HG03103 (cell line): Measurements from ENCODE around the gene SAMHD1.
"Not testable (repeated sequence)": the region's sequence is repeated elsewhere in the genome, so short reads cannot be mapped to it uniquely, and the experiment has no call there.

Source experiments
- ATAC-seq: cut with Tn5 transposase; IDR thresholded peaks from one replicate; pipeline ENCODE4 v1.9.1; 2021; ENCODE audit warnings: low read depth; ENCODE audit not compliant: unreplicated experiment

Gene SAMHD1

GRCh38 chr20:36956674-36957073 is 5.2 kb upstream of the SAMHD1 start:
- no peak for ATAC-seq

- no peak for ATAC-seq
Observed at GRCh38 chr20:36956016-36956415, 4.5 kb upstream of the SAMHD1 start.

- ATAC-seq: no peak
Observed at GRCh38 chr20:36951979-36952738, 651 bp upstream of the SAMHD1 start.

GRCh38 chr20:36950414-36951197 is 902 bp downstream of the SAMHD1 start:
- ATAC-seq: no peak

GRCh38 chr20:36941401-36941835 is 10.1 kb downstream of the SAMHD1 start:
- ATAC-seq: no peak

- no peak for ATAC-seq
Observed at GRCh38 chr20:36937402-36937770, 14.1 kb downstream of the SAMHD1 start.

- ATAC-seq: not testable (repeated sequence)
Observed at GRCh38 chr20:36936761-36937401, 14.6 kb downstream of the SAMHD1 start.

GRCh38 chr20:36936341-36936740 is 15.2 kb downstream of the SAMHD1 start:
- ATAC-seq: no peak

- ATAC-seq: not testable (repeated sequence)
Observed at GRCh38 chr20:36933571-36933970, 17.9 kb downstream of the SAMHD1 start.

GRCh38 chr20:36932476-36933426 is 18.8 kb downstream of the SAMHD1 start:
- ATAC-seq: no peak

GRCh38 chr20:36932067-36932466 is 19.4 kb downstream of the SAMHD1 start:
- ATAC-seq: not testable (repeated sequence)

GRCh38 chr20:36929691-36930090 is 21.8 kb downstream of the SAMHD1 start:
- no peak for ATAC-seq

- ATAC-seq: no peak
Observed at GRCh38 chr20:36929290-36929689, 22.2 kb downstream of the SAMHD1 start.

- no peak for ATAC-seq
Observed at GRCh38 chr20:36927704-36928103, 23.8 kb downstream of the SAMHD1 start.

GRCh38 chr20:36926653-36927200 is 24.8 kb downstream of the SAMHD1 start:
- ATAC-seq: no peak

GRCh38 chr20:36925234-36925633 is 26.3 kb downstream of the SAMHD1 start:
- no peak for ATAC-seq

- no peak for ATAC-seq
Observed at GRCh38 chr20:36924167-36925045, 27.1 kb downstream of the SAMHD1 start.

GRCh38 chr20:36920334-36920730 is 31.2 kb downstream of the SAMHD1 start:
- ATAC-seq: no peak

- no peak for ATAC-seq
Observed at GRCh38 chr20:36919715-36920333, 31.7 kb downstream of the SAMHD1 start.
